HFFc6 (cell line): ENCODE results near the gene GNB1L. TPM values are rescaled to one million over a fixed set of nuclear protein-coding genes. Genes with fewer than 3 reads are reported as not detected.

ENCODE experiments used
- DNase-seq: peaks from one replicate; pipeline ENCODE4 v3.0.0-alpha.2; 2018
- H3K27ac Mint-ChIP-seq: 2 replicates; pipeline ENCODE4 v1.8.0; 2020; ENCODE audit warnings: mild to moderate bottlenecking, mixed read lengths
- H3K27me3 Mint-ChIP-seq: 2 replicates; pipeline ENCODE4 v1.8.0; 2021; ENCODE audit warnings: mild to moderate bottlenecking, moderate library complexity, mixed read lengths; ENCODE audit not compliant: insufficient read depth
- H3K36me3 Mint-ChIP-seq: 2 replicates; pipeline ENCODE4 v1.8.0; 2021; ENCODE audit warnings: low read depth, mixed read lengths
- H3K4me1 Mint-ChIP-seq: 2 replicates; pipeline ENCODE4 v1.8.0; 2020; ENCODE audit warnings: low read depth, mixed read lengths
- H3K4me3 Mint-ChIP-seq: 2 replicates; pipeline ENCODE4 v1.8.0; 2020; ENCODE audit warnings: mild to moderate bottlenecking, moderate library complexity, mixed read lengths
- H3K9me3 Mint-ChIP-seq: 2 replicates; pipeline ENCODE4 v1.8.0; 2020; ENCODE audit warnings: mild to moderate bottlenecking, mixed read lengths
- CTCF ChIP-seq: fragments of 200-600 bp; sonication (generic); IDR thresholded peaks from 2 replicates; pipeline ENCODE4 v1.5.0; 2021; ENCODE audit warnings: antibody characterized with exemption, mild to moderate bottlenecking
- total RNA-seq, 6 experiments: library from RNA; stranded (reverse); fragmentation: NEBNext Ultra II Directional; extraction: Animal tissue kit (Norgen Biotek cat#: 25700); gene quantifications; 2 replicates in 1 of 6; 3 replicates in 5 of 6; pipeline ENCODE4 v1.2.3, GENCODE V29; 2021

Gene GNB1L
- total RNA-seq, 6 experiments from 2014 or later, result 6.6 to 9.6 (median 7.6) TPM

GRCh38 chr22:19866665-19867009 is 12.0 kb upstream of the GNB1L start:
- H3K4me1 Mint-ChIP-seq, result peaks cover 7% of the 10 kb centered on the region
- H3K27me3 Mint-ChIP-seq, result no peaks in the 10 kb centered on the region; the same call in 1 of the 2 replicates
- H3K4me3 Mint-ChIP-seq, result no peak overlapping the region
- 0 out of 2 replicates have a peak, but pooled peaks cover 2% of the 10 kb centered on the region for H3K36me3 Mint-ChIP-seq
- no peaks in the 10 kb centered on the region for H3K9me3 Mint-ChIP-seq
- no peak for DNase-seq
- no peak for TF ChIP-seq CTCF
- H3K27ac Mint-ChIP-seq, result no peak overlapping the region

- DNase-seq, result no peak
- TF ChIP-seq CTCF, result no peak
- Mint-ChIP-seq H3K36me3 (0 out of 2 replicates have a peak, but pooled peaks cover 5% of the 10 kb centered on the region), H3K27me3 (no peaks in the 10 kb centered on the region; the same call in 1 of the 2 replicates), H3K9me3 (no peaks in the 10 kb centered on the region), H3K4me1 (peaks cover 7% of the 10 kb centered on the region), H3K27ac (no peak overlapping the region), H3K4me3 (no peak overlapping the region)
Measured at GRCh38 chr22:19865141-19865829, 10.6 kb upstream of the GNB1L start.

- no peak overlapping the region for H3K27ac Mint-ChIP-seq
- no peak for TF ChIP-seq CTCF
Measured at GRCh38 chr22:19864538-19865106, 9.9 kb upstream of the GNB1L start.

GRCh38 chr22:19863571-19863970 is 8.9 kb upstream of the GNB1L start:
- Mint-ChIP-seq H3K4me3 (no peak overlapping the region), H3K4me1 (peaks cover 7% of the 10 kb centered on the region), H3K27ac (no peak overlapping the region), H3K27me3 (no peaks in the 10 kb centered on the region; the same call in 1 of the 2 replicates), H3K9me3 (no peaks in the 10 kb centered on the region), H3K36me3 (0 out of 2 replicates have a peak, but pooled peaks cover 5% of the 10 kb centered on the region)
- DNase-seq, result no peak
- no peak for TF ChIP-seq CTCF

More at GRCh38 chr22:19864538-19865106, 9.9 kb upstream of the GNB1L start:
- DNase-seq, result no peak
- 0 out of 2 replicates have a peak, but pooled peaks cover 5% of the 10 kb centered on the region for H3K36me3 Mint-ChIP-seq
- no peak overlapping the region for H3K4me3 Mint-ChIP-seq
- no peaks in the 10 kb centered on the region; the same call in 1 of the 2 replicates for H3K27me3 Mint-ChIP-seq
- peaks cover 7% of the 10 kb centered on the region for H3K4me1 Mint-ChIP-seq
- H3K9me3 Mint-ChIP-seq, result no peaks in the 10 kb centered on the region

GRCh38 chr22:19862619-19863246 is 8.1 kb upstream of the GNB1L start:
- DNase-seq, result no peak
- Mint-ChIP-seq H3K27me3 (no peaks in the 10 kb centered on the region; the same call in 1 of the 2 replicates), H3K9me3 (no peaks in the 10 kb centered on the region), H3K4me1 (peaks cover 7% of the 10 kb centered on the region), H3K27ac (no peak overlapping the region), H3K36me3 (0 out of 2 replicates have a peak, but pooled peaks cover 5% of the 10 kb centered on the region), H3K4me3 (no peak overlapping the region)
- no peak for TF ChIP-seq CTCF
